NCI-H2171 treated with DMSO at 0.1 percent for 48 hours (cell line): Measurements from ENCODE around the gene MDFI.
A peak's percentile ranks its signal among the peaks of the same experiment; 100 is the strongest.

Source experiments
- DNase-seq: peaks from one replicate; lab custom pipeline; 2025; lab: John Stamatoyannopoulos, UW

MDFI gene

DNA sequence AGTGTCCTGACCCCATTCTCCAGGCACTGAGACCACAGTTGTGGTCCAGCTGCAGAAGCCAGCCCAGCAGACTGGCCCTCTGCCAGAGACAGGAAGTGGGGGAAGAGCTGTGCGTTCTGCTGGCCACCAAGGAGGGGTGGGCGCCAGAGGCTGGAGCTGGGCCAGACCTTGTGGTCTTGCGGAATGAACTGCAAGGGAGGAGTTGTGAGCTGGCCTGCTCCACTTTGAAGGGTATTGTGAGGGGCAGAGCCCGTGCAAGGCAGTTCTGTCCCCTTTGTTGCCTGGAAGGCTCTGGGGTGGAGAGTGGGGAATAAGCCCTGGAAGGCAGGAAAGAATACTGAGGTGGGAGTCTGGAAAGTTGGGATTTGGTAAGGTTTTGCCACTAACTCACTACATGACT lies 3.6 kb upstream of the MDFI start:
- DNase-seq, result no peak

DNA sequence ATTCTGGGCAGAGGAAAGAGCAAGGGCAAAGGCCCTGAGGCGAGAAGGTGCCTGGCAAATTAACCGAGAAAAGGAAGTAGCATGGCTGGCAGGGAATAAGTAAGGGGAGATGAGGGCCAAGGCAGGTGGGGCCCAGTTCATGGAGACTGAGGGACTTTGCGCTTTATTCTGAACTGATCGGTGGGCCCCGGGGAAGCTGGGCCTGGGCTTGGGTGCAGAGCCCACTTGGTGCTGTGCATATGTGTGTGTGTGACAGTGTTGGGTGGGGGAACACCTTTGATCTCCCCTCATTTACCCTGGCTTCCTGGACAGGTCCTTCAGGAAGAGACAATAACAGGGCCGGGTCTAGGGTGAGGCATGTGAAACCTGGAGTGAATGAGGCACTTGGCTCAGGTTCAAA lies 2.9 kb upstream of the MDFI start:
- DNase-seq, result no peak

DNA sequence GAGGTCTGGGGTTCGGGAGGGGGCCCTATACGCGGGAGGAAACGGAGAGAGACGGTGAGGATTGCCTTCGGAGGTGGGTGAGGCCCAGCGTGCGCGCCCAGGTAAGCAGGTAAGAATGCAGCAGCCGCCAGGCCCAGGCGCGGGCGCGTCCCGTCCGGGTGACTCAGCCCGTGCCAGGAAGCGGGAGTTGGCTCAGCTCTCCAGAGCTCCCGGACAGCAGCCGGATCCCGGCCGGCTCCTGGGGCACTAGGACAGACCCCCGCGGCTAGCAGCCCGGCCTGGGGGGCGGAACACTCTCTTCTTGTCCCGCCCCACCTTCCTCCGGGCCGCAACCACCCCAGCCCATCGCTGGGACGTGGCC lies 1.5 kb upstream of the MDFI start:
- DNase-seq, result no peak

DNA sequence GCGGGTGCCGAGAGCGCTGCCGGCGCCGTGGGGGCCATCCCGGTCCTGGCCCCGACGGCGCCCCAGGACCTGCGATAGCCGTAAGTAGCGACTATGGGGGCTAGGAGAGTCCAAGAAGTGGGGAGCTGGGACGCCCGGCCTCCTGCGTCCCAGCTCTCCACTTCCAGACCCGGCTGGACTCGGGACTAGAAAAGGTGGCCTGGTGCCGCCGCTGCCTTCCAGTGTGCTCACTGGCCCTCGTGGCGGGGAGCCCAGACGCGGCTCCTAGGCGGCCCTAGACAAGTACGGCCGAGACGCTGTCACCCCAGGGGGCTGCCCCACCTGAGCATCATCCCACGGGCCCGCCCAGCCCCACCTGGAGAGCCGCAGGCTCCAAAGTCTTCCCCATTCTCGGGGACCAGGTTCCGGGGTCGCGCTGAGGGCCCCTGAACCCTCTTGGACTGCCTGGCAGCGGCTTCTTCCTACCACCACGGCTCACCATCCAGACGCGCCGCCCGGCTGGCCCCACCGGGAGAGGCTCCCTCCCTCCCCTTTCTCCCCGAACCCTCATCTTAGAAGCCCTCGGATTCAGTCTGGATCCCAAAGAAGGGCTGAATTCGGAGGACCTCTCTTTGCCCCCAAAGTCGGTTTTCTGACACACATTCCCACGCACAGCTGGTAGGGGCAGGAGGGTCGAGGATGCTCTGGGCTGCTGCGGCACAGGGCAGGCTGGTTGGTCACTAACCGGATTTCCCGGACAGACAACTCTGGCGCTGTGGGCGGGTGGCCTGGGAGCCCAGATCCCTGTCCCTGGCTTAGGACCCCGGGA lies 870 bp upstream of the MDFI start:
- DNase-seq, result no peak

DNA sequence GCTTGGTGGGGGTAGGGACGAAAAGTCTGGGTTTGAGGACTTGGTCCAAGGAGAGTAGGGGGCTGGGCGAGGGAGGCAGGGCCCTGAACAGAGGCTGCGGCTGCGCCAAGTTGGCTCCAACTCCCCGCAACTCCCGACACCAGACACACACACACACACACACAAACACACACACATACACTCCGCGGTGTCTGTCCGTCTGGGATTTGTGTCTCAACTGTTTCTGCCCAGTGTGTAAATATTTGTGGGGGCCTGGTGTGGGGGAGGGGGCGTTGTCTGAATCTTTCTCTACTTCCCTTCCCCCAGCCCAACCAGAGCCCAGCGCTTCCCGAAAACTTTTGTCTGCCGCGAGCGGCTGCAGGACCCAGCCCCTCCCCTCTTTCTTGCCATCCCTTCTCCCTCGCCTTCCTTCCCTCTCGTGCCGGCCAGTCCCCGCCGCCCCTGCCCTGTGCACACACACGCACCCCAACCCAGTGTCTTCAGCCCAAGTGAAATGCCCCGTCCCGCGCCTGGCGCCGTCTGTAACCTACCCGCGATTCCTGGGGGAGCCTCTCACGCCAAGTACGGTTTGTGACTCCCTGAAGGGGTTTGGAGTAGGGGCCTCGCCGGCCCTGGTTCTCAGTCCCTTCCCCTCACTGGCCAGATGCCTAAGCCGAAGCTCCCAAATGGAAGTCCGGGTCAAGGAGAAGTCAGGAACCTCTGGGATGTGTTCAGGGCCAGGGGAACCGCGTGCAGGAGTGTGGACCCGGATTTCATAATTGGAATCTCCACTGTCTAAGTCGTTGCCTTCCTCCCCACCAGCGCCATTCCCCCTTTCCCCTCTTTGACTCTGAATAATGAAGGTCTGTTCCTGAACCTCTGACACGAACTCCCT lies 904 bp downstream of the MDFI start:
- DNase-seq, result no peak

DNA sequence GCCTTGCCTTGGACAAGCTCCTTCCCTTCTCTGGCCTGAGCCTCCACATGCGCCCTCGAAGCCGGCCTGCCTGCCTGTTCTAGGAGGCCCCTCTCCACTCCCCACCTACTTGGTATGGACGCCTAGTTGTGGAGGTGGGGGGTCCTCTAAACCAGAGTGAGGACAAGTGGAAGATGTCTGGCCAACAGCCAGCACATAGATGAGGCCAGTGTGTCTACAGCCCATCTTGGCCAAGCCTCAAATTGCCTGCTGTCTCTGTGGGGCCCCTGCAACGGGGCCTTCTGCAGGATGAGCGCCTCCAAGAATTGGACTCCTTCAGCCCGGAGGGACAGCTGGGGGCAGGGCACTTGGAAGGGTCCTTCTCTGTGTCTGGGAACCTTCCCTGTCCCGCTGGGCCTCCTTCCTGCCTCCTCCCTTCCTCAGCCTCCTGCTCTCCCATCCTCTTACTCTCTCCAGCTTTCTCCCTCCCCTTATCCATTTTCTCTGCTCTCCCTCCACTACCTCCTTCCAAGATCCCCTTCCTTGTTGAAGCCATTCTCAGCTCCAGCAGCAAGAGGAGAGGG lies 1.6 kb downstream of the MDFI start:
- DNase-seq, result no peak

DNA sequence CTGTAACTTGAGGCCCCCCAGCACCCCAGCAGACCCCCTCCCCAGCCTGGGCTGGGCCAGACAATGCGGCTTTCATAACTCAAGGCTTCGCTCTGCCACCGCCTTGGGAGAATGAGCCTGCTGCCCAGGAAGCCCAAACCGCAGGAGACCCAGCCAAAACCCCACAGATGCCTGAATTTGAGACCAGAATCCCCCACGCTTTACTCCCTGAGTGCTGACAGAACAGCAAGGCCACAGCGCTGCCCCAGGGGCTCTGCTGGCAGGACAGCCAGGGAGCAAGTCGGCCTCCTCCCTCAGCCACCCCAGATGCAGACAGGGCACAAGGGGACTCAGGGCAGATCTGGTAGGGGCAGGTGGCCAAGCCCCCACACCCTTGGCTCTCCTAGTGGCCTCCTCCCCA lies 2.2 kb downstream of the MDFI start:
- no peak for DNase-seq

DNA sequence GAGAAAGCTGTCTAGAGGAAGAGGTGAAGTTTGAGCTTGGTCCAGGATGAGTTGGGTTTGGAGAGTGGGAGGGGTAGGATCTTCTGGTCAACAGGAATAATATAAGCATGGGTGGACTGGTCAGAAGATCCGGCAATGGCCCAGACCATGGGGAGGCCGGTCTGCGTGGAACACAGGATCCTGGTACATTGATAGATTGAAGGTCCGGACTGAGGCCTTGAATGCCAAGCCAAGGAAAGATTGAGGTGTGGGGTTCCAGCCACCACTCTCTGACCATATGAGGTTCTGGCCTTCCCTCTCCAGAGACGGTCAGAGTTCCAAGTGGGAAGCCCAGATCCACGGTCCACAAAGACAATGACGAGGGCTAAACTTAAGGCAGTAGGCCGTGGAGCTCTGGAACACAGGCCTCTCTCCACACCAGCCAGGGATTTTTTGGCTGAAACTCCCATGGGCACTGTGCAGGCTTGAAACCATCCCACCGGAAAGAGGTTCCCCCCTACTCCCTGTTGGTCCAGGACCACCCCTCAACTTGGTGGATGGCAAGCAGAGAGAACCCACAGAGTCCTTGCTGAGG lies 3.2 kb downstream of the MDFI start:
- no peak for DNase-seq

DNA sequence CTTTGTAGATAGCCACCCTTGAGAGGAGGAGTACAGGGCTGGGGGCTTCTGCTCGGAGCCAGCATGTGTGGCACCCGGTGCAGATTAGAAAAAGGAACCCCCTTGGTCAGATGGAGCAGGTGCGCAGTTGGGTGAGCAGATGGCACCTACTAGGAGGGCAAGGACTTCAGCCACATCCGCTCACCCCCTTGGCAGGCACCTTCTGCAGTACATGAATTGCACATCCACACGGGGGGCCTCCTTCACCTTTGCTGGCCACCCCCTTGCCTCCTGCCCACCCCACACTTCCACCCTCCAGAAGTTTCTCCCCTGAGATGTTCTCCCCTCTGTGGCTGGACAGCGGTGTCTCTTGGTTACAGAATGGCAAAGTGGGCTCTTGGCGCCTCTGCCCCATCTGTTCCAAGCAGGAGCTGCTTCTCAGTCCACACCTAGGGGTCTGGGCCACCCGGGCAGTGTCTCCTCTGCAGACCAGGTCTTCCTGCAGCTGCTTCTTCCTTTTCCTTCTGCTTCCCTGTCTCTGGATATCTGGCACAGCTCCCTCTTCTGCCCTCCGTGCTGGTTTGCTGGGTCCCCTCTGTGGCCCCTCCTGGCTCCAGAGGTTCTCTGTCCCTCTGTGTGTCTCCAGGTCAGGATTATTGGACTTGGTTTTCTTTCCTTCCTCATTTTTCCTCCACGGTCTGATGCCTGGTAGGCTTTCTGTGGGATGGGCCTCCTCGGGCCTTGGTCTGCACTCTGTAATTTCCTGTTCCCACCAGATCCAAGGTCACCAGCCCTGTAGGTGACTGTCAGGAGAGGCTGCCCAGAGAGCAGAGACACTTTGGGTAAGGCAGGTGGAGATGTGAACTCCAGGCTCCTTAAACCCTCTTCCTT lies 4.1 kb downstream of the MDFI start:
- no peak for DNase-seq

DNA sequence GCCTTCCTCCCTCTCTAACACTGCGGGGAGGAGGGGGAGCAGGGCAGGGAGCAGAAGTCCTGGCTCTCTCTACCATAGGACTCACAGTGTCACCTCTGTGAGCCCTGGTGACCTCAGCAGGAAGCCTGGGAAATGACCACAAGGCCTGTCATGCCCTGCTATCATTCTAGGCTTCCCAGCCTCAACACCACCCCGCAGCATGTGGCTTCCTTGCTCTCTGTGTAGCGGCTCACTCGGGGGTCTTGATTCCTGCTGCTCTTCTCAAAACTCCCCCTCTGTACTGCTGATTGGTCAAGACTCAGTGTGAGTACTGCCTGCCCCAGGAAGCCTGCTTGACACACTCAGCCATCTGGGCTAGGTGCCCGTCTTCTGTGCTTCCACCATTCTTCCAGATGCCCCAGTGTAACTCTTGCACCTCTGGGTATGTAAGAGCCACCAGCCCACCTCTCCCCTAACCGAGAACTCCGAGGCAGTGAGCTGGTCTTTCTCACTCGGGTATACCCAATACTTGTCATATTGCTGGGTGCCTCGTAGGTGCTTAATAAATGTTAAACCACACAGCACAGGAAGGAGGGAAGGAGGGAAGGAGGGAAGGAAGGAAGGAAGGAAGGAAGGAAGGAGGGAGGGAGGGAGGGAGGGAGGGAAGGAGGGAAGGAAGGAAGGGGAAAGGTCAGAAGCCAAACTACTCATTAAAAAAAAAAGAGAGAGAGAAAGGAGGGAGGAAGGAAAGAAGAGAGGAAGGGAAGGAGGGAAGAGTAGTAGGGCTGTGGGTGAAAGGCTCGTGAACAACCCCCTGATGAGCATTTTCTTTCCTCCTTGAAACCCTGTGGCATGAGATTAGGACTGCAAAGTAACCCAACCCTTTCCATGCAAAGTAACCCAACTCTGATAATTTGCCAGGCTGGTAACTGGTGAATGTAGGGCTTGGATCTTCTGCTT lies 5.0 kb downstream of the MDFI start:
- no peak for DNase-seq

DNA sequence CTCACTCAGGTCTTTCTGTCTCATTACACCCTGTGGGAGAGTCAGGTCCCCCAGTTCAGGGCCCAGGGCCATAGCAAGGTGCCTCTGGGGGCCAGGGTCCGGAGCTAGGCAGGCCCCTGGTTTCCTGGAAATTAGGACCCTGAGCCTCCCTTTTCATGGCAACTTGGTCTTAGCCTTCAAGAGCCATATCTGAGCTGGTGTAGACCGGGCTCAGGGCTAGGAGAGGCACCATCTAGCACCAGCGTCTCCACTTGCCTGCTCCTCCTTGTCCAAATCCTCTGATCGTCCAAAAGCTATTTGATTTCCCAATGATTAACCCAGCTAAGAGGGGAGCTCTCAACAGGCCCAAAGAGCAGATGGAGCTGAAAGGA lies 5.6 kb downstream of the MDFI start:
- DNase-seq, result no peak

DNA sequence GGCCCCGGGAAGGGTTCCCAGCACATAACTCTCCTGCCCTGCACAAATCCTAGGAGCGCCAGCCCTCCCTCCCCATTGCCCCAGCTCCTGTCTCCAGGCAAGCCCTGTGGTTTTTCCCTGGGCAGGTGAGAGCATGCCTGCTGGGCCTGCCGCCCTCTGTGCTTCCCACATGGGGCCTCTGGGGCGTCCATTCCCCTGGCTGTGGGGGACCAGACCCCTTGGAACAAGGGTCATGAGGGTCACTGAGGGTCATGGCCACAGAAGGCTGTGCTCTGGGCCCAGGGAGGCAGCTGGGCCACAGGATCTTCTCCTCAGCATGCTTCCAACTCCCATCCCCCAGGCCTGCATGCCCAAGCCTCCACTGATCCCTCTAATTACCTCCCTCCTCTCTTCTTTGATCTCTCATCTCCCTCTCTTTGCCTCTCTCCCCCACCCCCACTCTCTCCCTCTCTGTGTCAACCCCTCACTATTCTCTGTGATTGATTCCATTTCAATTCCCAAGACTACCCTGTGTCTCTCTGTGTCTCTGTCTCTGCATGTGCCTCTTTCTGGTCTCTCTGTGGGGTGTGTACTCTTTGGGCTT lies 6.1 kb downstream of the MDFI start:
- peak; percentile 65 for DNase-seq

DNA sequence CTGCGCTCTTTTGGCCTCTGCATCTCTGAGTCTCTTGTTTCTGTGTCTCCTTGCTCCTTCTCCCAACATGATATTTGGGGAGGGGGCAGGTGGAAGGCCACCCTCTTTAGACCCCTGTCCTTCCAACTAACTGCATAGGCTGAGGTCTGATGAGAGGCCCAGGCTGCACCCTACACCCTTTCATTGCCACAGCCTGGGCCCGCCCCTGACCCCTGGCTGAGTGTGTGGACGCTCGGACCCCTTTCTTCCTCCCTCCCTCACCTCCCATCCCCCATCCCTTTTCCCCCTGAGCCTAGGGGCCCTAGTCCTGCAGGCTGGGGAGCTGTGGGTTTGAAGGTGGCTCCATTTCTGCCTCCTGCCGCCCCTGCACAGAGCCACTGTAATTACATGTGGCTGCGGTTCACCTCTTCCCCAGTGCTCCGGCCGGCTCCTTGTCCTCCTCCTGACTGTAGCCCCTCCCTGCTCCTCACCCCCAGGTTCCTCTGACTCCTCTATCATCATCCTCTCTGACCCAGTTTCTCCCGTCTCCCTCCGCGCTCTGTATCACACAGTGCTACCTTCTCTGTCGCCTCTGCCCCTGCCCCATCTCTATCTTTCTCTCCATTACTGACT lies 6.8 kb downstream of the MDFI start:
- no peak for DNase-seq

DNA sequence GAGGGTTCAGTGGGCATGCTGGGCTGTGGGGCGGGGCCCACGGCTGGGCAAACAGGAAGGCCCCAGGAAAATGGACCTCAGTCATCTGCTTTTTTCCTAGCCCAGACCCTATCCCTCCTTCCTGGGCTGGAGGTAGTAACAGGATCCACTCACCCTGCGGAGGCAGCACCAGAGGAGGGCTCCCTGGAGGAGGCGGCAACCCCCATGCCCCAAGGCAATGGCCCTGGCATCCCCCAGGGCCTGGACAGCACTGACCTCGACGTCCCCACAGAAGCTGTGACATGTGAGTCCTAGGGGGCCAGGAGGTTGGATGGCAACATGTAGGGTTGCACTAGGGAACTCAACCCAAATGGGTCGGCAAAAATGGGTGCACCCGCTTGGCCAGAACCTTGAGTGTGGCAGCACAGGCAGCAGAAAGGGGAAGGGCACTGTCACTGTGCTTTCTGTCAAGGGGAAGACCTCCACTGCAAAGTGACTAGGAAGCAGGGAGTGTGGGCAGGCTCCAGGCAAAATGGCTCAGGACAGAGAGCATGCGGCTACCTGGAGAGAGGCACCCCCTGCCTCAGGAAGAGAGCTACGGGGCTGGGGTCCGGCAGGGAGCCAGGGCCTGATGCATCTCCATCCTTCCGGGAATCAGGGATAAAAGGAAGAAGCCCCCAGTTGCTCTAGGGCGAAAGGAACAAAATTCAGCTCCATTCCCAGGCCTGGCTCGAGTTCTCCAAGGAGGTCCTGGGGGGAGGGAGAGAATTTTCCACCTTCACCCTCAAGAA lies 7.9 kb downstream of the MDFI start:
- no peak for DNase-seq

DNA sequence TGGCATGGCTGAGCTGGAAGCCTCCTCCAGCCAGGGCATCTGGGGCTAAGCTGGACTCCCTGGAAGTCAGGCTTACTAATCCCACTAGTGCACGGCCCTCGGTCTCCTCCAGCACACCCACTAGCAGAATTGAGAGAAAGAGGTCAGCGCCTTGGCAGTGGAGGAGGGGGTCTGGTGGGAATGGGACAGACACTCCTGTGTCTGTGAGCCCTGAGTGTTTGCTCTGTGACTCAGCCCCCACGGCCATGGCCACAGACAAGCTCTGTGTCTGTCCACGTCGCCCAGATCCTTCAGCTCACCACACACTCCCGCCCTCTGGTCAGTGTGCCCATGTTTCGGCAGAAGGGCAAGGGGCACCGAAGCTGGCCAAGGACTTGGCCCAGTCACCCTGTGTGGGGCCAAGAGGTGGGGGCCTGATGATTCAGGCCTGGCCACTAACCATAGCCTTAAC lies 8.8 kb downstream of the MDFI start:
- no peak for DNase-seq

DNA sequence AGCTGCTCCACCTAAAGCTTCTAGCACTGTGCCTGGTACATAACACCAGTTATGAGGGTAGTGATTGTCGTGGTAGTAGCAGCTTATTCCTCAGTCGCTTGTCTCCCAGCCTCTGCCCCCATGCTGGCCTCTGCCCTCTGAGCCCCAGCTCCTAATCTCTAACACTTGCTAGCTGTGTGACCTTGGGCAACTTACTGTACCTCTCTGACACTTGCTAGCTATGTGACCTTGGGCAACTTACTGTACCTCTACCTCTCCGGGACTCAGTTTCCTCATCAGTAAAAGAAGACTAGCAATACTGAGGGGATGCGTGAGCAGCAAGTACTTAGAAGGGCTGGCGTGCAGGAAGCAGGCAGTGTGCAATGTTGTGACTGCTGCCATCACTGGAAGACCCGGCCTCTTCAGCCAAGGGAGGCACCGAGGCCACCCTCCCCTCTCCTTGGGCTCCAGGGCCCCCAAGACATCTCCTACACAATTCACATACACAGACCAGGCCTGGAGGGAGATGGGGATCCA lies 9.9 kb downstream of the MDFI start:
- DNase-seq, result no peak

DNA sequence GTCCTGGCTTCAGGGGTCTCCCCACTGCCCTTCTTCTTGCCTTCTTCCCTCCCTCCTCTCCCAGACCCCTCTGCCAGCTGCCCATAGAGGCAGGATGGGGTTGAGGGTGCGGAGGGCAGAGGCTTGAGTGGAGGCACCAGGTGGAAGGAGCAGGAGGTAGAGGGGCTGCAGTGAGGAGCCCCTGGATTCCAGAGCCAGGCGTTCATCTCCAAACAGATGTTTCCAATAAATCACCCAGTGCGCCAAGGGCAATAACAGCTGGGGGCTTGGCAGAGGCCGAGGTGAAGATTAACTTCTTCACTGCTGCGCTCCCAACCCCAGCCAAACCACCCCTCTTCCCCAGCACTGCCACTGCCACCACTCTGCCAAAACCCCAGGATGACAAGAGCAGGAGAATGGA lies 10.7 kb downstream of the MDFI start:
- no peak for DNase-seq

DNA sequence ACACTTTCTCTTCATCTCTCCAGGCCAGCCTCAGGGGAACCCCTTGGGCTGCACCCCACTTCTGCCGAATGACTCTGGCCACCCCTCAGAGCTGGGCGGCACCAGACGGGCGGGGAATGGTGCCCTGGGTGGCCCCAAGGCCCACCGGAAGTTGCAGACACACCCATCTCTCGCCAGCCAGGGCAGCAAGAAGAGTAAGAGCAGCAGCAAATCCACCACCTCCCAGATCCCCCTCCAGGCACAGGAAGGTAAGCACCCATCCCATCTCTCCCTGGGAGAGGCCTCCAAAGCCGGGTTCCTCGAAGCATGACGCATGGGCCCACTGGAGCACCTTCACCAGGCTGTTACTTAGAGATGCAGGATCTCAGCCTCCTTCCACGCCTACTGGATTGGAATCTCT lies 11.3 kb downstream of the MDFI start:
- DNase-seq, result no peak

DNA sequence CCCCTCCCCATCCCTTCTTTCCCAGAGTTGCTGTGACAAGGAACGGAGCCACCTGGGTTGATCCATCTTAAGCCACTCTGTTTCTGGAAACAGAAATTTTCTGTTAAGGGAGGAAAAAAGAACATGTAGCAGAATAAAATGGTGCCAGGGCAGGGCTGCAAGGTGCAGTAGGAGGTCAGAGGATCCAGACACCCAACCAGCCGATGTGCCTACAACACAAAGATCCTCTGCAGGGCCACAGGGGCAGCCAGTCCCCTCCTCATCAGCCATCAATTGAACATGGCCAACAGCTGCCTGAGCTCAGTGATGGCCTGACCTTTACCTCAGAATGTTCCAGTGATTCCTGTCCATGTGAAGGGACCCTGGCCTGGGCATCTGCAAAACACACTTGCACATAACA lies 11.9 kb downstream of the MDFI start:
- no peak for DNase-seq
